Measurements from ENCODE around the gene PTPRN2. TPM values are rescaled to one million over a fixed set of nuclear protein-coding genes. Genes with fewer than 3 reads are reported as not detected.

PTPRN2 gene
- total and polyA plus RNA-seq, 3 experiments from 2014 or later: 0.33 to 1.2 (median 0.42) TPM

DNA sequence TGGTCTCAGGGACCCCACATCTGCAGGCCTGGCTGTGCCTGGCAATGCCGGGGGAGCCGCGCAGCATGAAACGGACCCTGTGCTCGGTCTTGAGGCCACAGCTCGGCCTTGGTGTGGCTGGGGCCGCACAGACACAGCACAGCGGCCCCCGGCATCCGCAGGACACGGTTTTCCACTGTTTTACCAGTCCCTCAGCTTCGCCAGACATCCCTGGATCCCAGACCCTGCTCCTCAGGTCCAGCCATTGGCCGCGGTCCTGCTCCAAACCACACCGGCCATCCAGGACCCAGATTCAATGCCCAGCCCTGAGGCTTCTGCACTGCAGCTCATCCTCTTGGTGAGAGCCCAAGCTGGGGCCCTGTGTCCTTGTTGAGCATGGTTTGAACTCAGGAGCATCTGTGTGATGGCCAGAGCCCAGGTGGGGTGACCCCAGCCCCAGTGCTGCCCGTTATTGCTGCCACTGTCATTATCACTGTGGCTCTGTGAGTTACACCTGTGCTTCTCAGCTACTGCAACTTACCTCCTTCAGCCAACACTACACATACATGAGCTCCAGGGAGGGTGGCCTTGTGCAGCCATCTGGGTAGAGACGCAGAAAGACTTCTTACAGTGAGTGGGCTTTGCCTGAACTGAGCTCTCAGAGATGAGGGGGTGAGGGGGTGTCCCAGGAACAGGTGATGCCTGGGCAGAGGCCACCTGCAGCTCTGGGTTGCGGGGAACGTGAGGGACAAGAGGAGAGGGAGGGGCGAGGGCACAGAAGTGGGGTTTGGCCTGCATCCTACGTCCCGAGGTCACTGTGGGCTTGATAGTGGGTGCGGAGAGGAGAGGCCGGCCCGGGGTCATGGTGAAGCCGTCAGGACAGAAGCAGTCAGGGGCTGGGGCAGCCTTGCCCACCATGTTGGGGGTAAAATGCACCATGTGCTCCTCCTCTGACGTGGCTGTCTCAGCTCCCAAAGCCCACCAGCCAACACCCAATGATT is 567.6 kb downstream of the PTPRN2 start:
- H3K4me1 ChIP-seq (ENCODE audit: insufficient read depth, low read length): no peaks in the 10 kb centered on the region
- peaks cover 0 to 6% of the 10 kb centered on the region in 2 donors for H3K27me3 Mint-ChIP-seq
- no peak overlapping the region for H3K4me3 Mint-ChIP-seq
- H3K4me1 Mint-ChIP-seq: no peaks in the 10 kb centered on the region
- H3K27ac ChIP-seq (ENCODE audit: low read depth, low read length): no peak overlapping the region
- POLR2A ChIA-PET: no interaction called here
- H3K36me3 Mint-ChIP-seq: no peaks in the 10 kb centered on the region
- no peak for DNase-seq
- H3K27ac Mint-ChIP-seq: no peak overlapping the region
- no peaks in the 10 kb centered on the region for H3K9me3 ChIP-seq (ENCODE audit: low read length)
- no peak overlapping the region for H3K4me3 ChIP-seq (ENCODE audit: low read length)
- CTCF ChIA-PET: no interaction called here
- no peaks in the 10 kb centered on the region for H3K36me3 ChIP-seq (ENCODE audit: insufficient read depth, low read length)
- H3K27me3 ChIP-seq (ENCODE audit: insufficient read depth, low read length, poor library complexity, severe bottlenecking): no peaks in the 10 kb centered on the region
- no peaks in the 10 kb centered on the region for H3K9me3 Mint-ChIP-seq

DNA sequence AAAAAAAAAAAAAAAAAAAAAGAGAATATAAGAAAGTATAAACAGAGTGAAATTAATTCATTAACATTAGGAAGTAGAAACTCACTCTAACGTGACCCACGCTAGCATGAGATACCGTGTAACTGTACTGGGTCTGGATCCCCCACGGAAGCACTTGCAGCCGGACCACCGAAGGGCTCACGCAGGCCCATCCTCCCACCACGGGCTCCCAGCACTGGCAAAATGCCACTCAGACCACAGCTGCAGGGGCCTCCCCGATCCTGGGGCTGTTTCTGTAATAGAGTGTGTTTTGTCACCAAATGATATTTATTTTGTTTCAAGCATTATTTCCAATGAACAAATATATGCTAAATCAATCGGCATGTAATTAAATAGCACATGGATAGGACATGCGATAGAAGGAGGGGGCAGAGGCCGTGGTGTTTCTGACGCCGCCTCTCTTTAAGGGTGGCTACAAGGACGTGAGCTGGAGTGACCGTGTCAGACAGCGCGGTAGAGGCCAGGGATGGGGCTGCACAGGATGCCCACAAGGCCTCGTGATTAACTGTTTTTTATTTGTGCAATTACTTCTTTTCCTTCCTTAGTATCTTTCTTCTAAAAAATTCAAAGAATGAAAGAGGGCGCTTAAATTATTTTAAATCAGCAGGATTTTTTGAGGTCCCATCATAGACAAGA is 568.5 kb downstream of the PTPRN2 start:
- no peak for DNase-seq
- CTCF ChIA-PET: no interaction called here
- no peak overlapping the region for H3K4me3 Mint-ChIP-seq
- H3K4me1 Mint-ChIP-seq: no peaks in the 10 kb centered on the region
- H3K27me3 Mint-ChIP-seq: peaks cover 0 to 6% of the 10 kb centered on the region in 2 donors
- Histone ChIP-seq H3K27ac (ENCODE audit: low read depth, low read length) (no peak overlapping the region), H3K36me3 (ENCODE audit: insufficient read depth, low read length) (no peaks in the 10 kb centered on the region), H3K27me3 (ENCODE audit: insufficient read depth, low read length, poor library complexity, severe bottlenecking) (no peaks in the 10 kb centered on the region), H3K4me3 (ENCODE audit: low read length) (no peak overlapping the region), H3K4me1 (ENCODE audit: insufficient read depth, low read length) (no peaks in the 10 kb centered on the region), H3K9me3 (ENCODE audit: low read length) (no peaks in the 10 kb centered on the region)
- H3K36me3 Mint-ChIP-seq: no peaks in the 10 kb centered on the region
- H3K27ac Mint-ChIP-seq: no peak overlapping the region
- no peaks in the 10 kb centered on the region for H3K9me3 Mint-ChIP-seq
- POLR2A ChIA-PET: no interaction called here

GRCh38 chr7:158018098-158018762 is 569.4 kb downstream of the PTPRN2 start:
- Mint-ChIP-seq H3K4me3 (no peak overlapping the region), H3K36me3 (no peaks in the 10 kb centered on the region), H3K27me3 (peaks cover 0 to 6% of the 10 kb centered on the region in 2 donors), H3K4me1 (no peaks in the 10 kb centered on the region), H3K27ac (no peak overlapping the region), H3K9me3 (no peaks in the 10 kb centered on the region)
- Histone ChIP-seq H3K4me3 (ENCODE audit: low read length) (no peak overlapping the region), H3K27me3 (ENCODE audit: insufficient read depth, low read length, poor library complexity, severe bottlenecking) (no peaks in the 10 kb centered on the region), H3K36me3 (ENCODE audit: insufficient read depth, low read length) (no peaks in the 10 kb centered on the region), H3K27ac (ENCODE audit: low read depth, low read length) (no peak overlapping the region), H3K4me1 (ENCODE audit: insufficient read depth, low read length) (no peaks in the 10 kb centered on the region), H3K9me3 (ENCODE audit: low read length) (no peaks in the 10 kb centered on the region)
- ChIA-PET CTCF (no interaction called here), POLR2A (no interaction called here)
- DNase-seq: no peak

- no peaks in the 10 kb centered on the region for H3K36me3 ChIP-seq (ENCODE audit: insufficient read depth, low read length)
- H3K4me3 ChIP-seq (ENCODE audit: low read length): no peak overlapping the region
- peaks cover 2 to 6% of the 10 kb centered on the region in 2 donors for H3K27me3 Mint-ChIP-seq
- H3K4me3 Mint-ChIP-seq: no peak overlapping the region
- H3K9me3 Mint-ChIP-seq: no peaks in the 10 kb centered on the region
- peak overlapping the region in 1 of 8 donors; percentile 43 for H3K27ac Mint-ChIP-seq
- no peaks in the 10 kb centered on the region for H3K9me3 ChIP-seq (ENCODE audit: low read length)
- no peaks in the 10 kb centered on the region for H3K27me3 ChIP-seq (ENCODE audit: insufficient read depth, low read length, poor library complexity, severe bottlenecking)
- H3K4me1 Mint-ChIP-seq: peaks cover 0 to under 1% (median 0%) of the 10 kb centered on the region in 3 donors
- no peak overlapping the region for H3K27ac ChIP-seq (ENCODE audit: low read depth, low read length)
- no peaks in the 10 kb centered on the region for H3K36me3 Mint-ChIP-seq
- DNase-seq: no peak
- ChIA-PET CTCF (no interaction called here), POLR2A (no interaction called here)
- no peaks in the 10 kb centered on the region for H3K4me1 ChIP-seq (ENCODE audit: insufficient read depth, low read length)
Observed at GRCh38 chr7:158017111-158018097, 570.2 kb downstream of the PTPRN2 start.

- no peak for DNase-seq
- Mint-ChIP-seq H3K27me3 (peaks cover 2 to 9% of the 10 kb centered on the region in 2 donors), H3K9me3 (no peaks in the 10 kb centered on the region), H3K36me3 (no peaks in the 10 kb centered on the region), H3K4me1 (peaks cover 6 to 10% (median 9%) of the 10 kb centered on the region in 3 donors), H3K27ac (peak overlapping the region in 1 of 8 donors; percentile 43), H3K4me3 (no peak overlapping the region)
- Histone ChIP-seq H3K27ac (ENCODE audit: low read depth, low read length) (no peak overlapping the region), H3K36me3 (ENCODE audit: insufficient read depth, low read length) (no peaks in the 10 kb centered on the region), H3K9me3 (ENCODE audit: low read length) (no peaks in the 10 kb centered on the region), H3K4me1 (ENCODE audit: insufficient read depth, low read length) (no peaks in the 10 kb centered on the region), H3K4me3 (ENCODE audit: low read length) (no peak overlapping the region), H3K27me3 (ENCODE audit: insufficient read depth, low read length, poor library complexity, severe bottlenecking) (no peaks in the 10 kb centered on the region)
- POLR2A ChIA-PET: no interaction called here
- CTCF ChIA-PET: no interaction called here
Observed at GRCh38 chr7:158016180-158017097, 571.2 kb downstream of the PTPRN2 start.

DNA sequence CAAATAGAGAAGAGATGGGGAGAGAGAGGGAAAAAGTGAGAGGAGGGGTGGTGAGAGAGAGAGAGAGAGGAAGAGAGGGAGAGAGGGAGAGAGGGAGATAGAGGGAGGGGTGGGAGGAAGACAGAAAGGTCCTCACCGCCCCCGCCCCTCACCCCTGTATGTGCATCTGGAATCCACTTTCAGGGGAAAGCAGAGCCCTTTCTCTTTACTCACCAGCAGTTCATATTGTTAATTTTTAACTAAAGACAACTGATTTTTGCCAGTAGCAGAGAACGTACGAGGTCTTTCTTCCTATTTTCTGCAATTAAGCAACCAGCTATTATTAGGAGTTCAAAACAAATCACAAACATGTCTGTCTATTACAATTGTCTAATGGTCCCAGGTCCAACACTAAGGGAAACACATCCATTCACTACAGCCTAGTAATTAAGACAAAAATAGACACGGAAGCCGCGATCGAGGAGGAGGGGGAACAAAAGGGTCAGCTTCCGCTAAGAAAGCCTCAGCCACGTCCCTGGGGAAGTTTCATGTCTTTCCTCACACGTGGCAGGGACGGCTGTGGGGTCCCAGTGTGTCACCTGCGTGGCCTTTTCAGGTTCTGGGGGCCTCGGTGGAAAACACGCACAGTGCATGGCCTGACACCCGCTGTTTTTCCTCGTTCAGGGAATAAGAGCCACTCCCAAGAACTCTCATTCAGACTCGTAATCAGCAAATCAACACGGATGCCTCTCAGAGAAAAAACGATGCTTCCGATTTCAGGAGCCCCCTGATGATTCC is 572.0 kb downstream of the PTPRN2 start:
- Histone ChIP-seq H3K27me3 (ENCODE audit: insufficient read depth, low read length, poor library complexity, severe bottlenecking) (no peaks in the 10 kb centered on the region), H3K4me1 (ENCODE audit: insufficient read depth, low read length) (no peaks in the 10 kb centered on the region), H3K36me3 (ENCODE audit: insufficient read depth, low read length) (no peaks in the 10 kb centered on the region), H3K9me3 (ENCODE audit: low read length) (no peaks in the 10 kb centered on the region), H3K27ac (ENCODE audit: low read depth, low read length) (no peak overlapping the region), H3K4me3 (ENCODE audit: low read length) (no peak overlapping the region)
- ChIA-PET CTCF (no interaction called here), POLR2A (no interaction called here)
- Mint-ChIP-seq H3K27ac (no peak overlapping the region), H3K36me3 (no peaks in the 10 kb centered on the region), H3K9me3 (no peaks in the 10 kb centered on the region), H3K27me3 (peaks cover 2 to 9% of the 10 kb centered on the region in 2 donors), H3K4me1 (peaks cover 14 to 18% (median 17%) of the 10 kb centered on the region in 3 donors), H3K4me3 (no peak overlapping the region)
- DNase-seq: no peak

Measured in CD8-positive, alpha-beta memory T cell (primary cell).